Adrenal gland (tissue), 12 donors: ENCODE results near the gene NRXN3. TPM values are rescaled to one million over a fixed set of nuclear protein-coding genes. Genes with fewer than 3 reads are reported as not detected.

Experiments used
- DNase-seq, 7 donors: peaks; one replicate each; pipeline ENCODE4 v3.0.0-alpha.2; 2019 to 2020
- H3K27ac ChIP-seq, 5 donors: fragments of 200-600 bp; sonication (generic) in 4 of 5; 1 replicate in 3 of 5; 2 replicates in 2 of 5; pipeline versions ENCODE4 v1.5.1 to v1.8.0; 2016 to 2020; ENCODE audit warnings: mild to moderate bottlenecking in 1 of 5
- H3K27me3 ChIP-seq: fragments of 200-600 bp; 2 replicates; pipeline ENCODE4 v1.8.0; 2021
- H3K36me3 ChIP-seq, 2 donors: fragments of 200-600 bp; replicated peaks in 1 of 2; 1 replicate in 1 of 2; 2 replicates in 1 of 2; pipeline versions ENCODE4 v1.5.1 to v1.8.0; 2018 to 2022
- H3K4me1 ChIP-seq, 2 donors: fragments of 200-600 bp; replicated peaks in 1 of 2; 1 replicate in 1 of 2; 2 replicates in 1 of 2; pipeline versions ENCODE4 v1.5.1 to v1.8.0; 2018 to 2021
- H3K4me3 ChIP-seq, 4 donors: fragments of 200-600 bp; sonication (generic) in 3 of 4; one replicate each; pipeline ENCODE4 v1.5.1; 2016 to 2018
- H3K9me3 ChIP-seq, 3 donors: fragments of 200-600 bp; sonication (generic) in 1 of 3; replicated peaks in 1 of 3; 1 replicate in 2 of 3; 2 replicates in 1 of 3; pipeline versions ENCODE4 v1.5.1 to v1.8.0; 2016 to 2021
- CTCF ChIP-seq, 6 experiments: fragments of 450-650 bp in 4 of 6; fragments of 200-600 bp in 2 of 6; sonication (generic) in 1 of 6; IDR thresholded peaks; 1 replicate in 5 of 6; 2 replicates in 1 of 6; pipeline versions ENCODE4 v1.5.1 to v1.8.0; 2016 to 2021; ENCODE audit warnings: antibody characterized with exemption in 6 of 6, mild to moderate bottlenecking in 2 of 6, moderate library complexity in 1 of 6
- POLR2A ChIP-seq, 2 donors: fragments of 450-650 bp; IDR thresholded peaks; one replicate each; pipeline ENCODE4 v1.6.1; 2017; ENCODE audit warnings: antibody characterized with exemption in 2 of 2, mild to moderate bottlenecking in 2 of 2, moderate library complexity in 1 of 2
- WGBS, 4 donors: extraction: QIAGEN DNeasy Blood & Tissue Kit in 2 of 4; methylation state at CpG; one replicate each; pipeline versions ENCODE4 v1.1.5 to v1.1.7; 2013 to 2017; 5-methylcytosine and 5-hydroxymethylcytosine counted together
- intact Hi-C, 2 donors: fragments of 100-400 bp; cut with DNase I; formaldehyde crosslinking; loops; one replicate each; pipeline versions ENCODE4 v1.14.1 to v1.15.0; 2022 to 2023
- polyA plus RNA-seq, 3 donors: library from polyadenylated mRNA; stranded (reverse); fragments of 200-250 nt in 2 of 3; fragments of 350-450 nt in 1 of 3; fragmentation: Illumina TruSeq in 1 of 3; extraction: RNeasy Lipid Tissue Mini Kit (QIAGEN cat#74804) in 1 of 3; gene quantifications; one replicate each; pipeline ENCODE4 v1.2.3, GENCODE V29; 2013 to 2014
- total RNA-seq, 9 donors: library from RNA; depleted of rRNA in 4 of 9; stranded (reverse); fragments of >200 nt in 4 of 9; fragments of 120-200 nt in 1 of 9; fragmentation: NEBNext Ultra II Directional in 1 of 9; extraction: Animal tissue kit (Norgen Biotek cat#: 25700) in 1 of 9; gene quantifications; one replicate each; pipeline versions ENCODE4 v1.1.0 to v1.2.4, GENCODE V29; 2013 to 2023
- donor health status: healthy with polysubstance abuse.
- donor health status: Bipolar disorder and iron deficiency.
- donor health status: DM: yes; HTN: yes; CAD: no.
- donor health status: DM: no; HTN: no; CAD: no.
- donor health status: DM: no; HTN: no; CAD: no.
- donor health status: DM: yes; HTN: yes; CAD: no.

Gene NRXN3
- total and polyA plus RNA-seq, 12 donors: 0.09 to 8.5 (median 1.6) TPM

- TF ChIP-seq CTCF (IDR thresholded peaks at IDR 0.05): no peak
- TF ChIP-seq POLR2A (IDR thresholded peaks at IDR 0.05): no peak
- WGBS, 4 donors: 70 to 91% (median 76%) methylated on average over 2 of the region's 2 CpGs
- H3K36me3 ChIP-seq: no peaks in the 10 kb centered on the region
- no peaks in the 10 kb centered on the region for H3K4me1 ChIP-seq
- no peak overlapping the region for H3K4me3 ChIP-seq
- no peaks in the 10 kb centered on the region for H3K9me3 ChIP-seq
- H3K27me3 ChIP-seq: no peaks in the 10 kb centered on the region
- intact Hi-C loops: no loop called here
- DNase-seq: no peak
- H3K27ac ChIP-seq: no peak overlapping the region
These were observed 808.7 kb downstream of the NRXN3 start for GRCh38 chr14:78978896-78979295.

- no peaks in the 10 kb centered on the region for H3K36me3 ChIP-seq
- no peak overlapping the region for H3K4me3 ChIP-seq
- WGBS, 4 donors: 62 to 67% (median 65%) methylated on average over 2 of the region's 2 CpGs
- DNase-seq: no peak
- H3K9me3 ChIP-seq: no peaks in the 10 kb centered on the region
- H3K4me1 ChIP-seq: no peaks in the 10 kb centered on the region
- no peak overlapping the region for H3K27ac ChIP-seq
- TF ChIP-seq CTCF (IDR thresholded peaks at IDR 0.05) (no peak), POLR2A (IDR thresholded peaks at IDR 0.05) (no peak)
- intact Hi-C loops: no loop called here
- H3K27me3 ChIP-seq: no peaks in the 10 kb centered on the region
These were observed 812.4 kb downstream of the NRXN3 start for GRCh38 chr14:78982551-78982950.

GRCh38 chr14:78983126-78983525, 813.0 kb downstream of the NRXN3 start:
- TF ChIP-seq CTCF (IDR thresholded peaks at IDR 0.05) (no peak), POLR2A (IDR thresholded peaks at IDR 0.05) (no peak)
- WGBS, 4 donors: 57 to 62% (median 62%) methylated on average over 2 of the region's 2 CpGs

GRCh38 chr14:78985668-78986381, 815.7 kb downstream of the NRXN3 start:
- intact Hi-C loops: no loop called here
- H3K27ac ChIP-seq: no peak overlapping the region
- DNase-seq: no peak
- H3K4me1 ChIP-seq: no peaks in the 10 kb centered on the region
- 39 to 57% (median 55%) methylated on average over 5 of the region's 5 CpGs for WGBS, 4 donors
- H3K9me3 ChIP-seq: no peaks in the 10 kb centered on the region
- no peaks in the 10 kb centered on the region for H3K27me3 ChIP-seq
- no peaks in the 10 kb centered on the region for H3K36me3 ChIP-seq
- H3K4me3 ChIP-seq: no peak overlapping the region
- TF ChIP-seq POLR2A (IDR thresholded peaks at IDR 0.05) (no peak), CTCF (IDR thresholded peaks at IDR 0.05) (no peak)

More at GRCh38 chr14:78983126-78983525, 813.0 kb downstream of the NRXN3 start:
- H3K4me1 ChIP-seq: no peaks in the 10 kb centered on the region
- no peak overlapping the region for H3K27ac ChIP-seq
- DNase-seq: no peak
- H3K36me3 ChIP-seq: no peaks in the 10 kb centered on the region
- H3K4me3 ChIP-seq: no peak overlapping the region
- intact Hi-C loops: no loop called here
- no peaks in the 10 kb centered on the region for H3K27me3 ChIP-seq
- no peaks in the 10 kb centered on the region for H3K9me3 ChIP-seq
